HG02938 (cell line): ENCODE data around the gene LY6G6D.
"Not testable (repeated sequence)": the region's sequence is repeated elsewhere in the genome, so short reads cannot be mapped to it uniquely, and the experiment has no call there.

Experiments
- ATAC-seq: cut with Tn5 transposase; IDR thresholded peaks from one replicate; pipeline ENCODE4 v1.9.1; 2021; ENCODE audit warnings: mild to moderate bottlenecking, moderate library complexity; ENCODE audit not compliant: unreplicated experiment

LY6G6D gene

GRCh38 chr6:31691564-31692108, 23.5 kb upstream of the LY6G6D start:
- no peak for ATAC-seq

- ATAC-seq = no peak
Observed at GRCh38 chr6:31692353-31692752, 22.8 kb upstream of the LY6G6D start.

GRCh38 chr6:31692886-31693285, 22.3 kb upstream of the LY6G6D start:
- ATAC-seq = no peak

- ATAC-seq = no peak
Observed at GRCh38 chr6:31693535-31693934, 21.6 kb upstream of the LY6G6D start.

- ATAC-seq = no peak
Observed at GRCh38 chr6:31697555-31697954, 17.6 kb upstream of the LY6G6D start.

GRCh38 chr6:31700740-31701401, 14.3 kb upstream of the LY6G6D start:
- ATAC-seq = no peak

- ATAC-seq = no peak
Observed at GRCh38 chr6:31701666-31702404, 13.3 kb upstream of the LY6G6D start.

GRCh38 chr6:31702405-31702818, 12.7 kb upstream of the LY6G6D start:
- no peak for ATAC-seq

- ATAC-seq = peak; percentile 62
Observed at GRCh38 chr6:31702819-31703716, 12.1 kb upstream of the LY6G6D start, which contains the start of gene ABHD16A. Gene ABHD16A, minus strand, starts transcription at chr6:31703324. Its CDS starts 43 bp downstream, at chr6:31703281.

GRCh38 chr6:31705931-31706330, 9.2 kb upstream of the LY6G6D start:
- no peak for ATAC-seq

GRCh38 chr6:31706599-31706998, 8.5 kb upstream of the LY6G6D start, which contains the start of gene LY6G6F:
Gene LY6G6F, plus strand, starts transcription at chr6:31706866. Its CDS starts 41 bp downstream, at chr6:31706907.
- no peak for ATAC-seq

GRCh38 chr6:31707701-31708100, 7.4 kb upstream of the LY6G6D start:
- ATAC-seq = no peak

GRCh38 chr6:31708224-31708623, 6.9 kb upstream of the LY6G6D start:
- no peak for ATAC-seq

- ATAC-seq = not testable (repeated sequence)
Observed at GRCh38 chr6:31709157-31709556, 6.0 kb upstream of the LY6G6D start.

- no peak for ATAC-seq
Observed at GRCh38 chr6:31710523-31711219, 4.5 kb upstream of the LY6G6D start.

- no peak for ATAC-seq
Observed at GRCh38 chr6:31711233-31711632, 3.9 kb upstream of the LY6G6D start.

- ATAC-seq = no peak
Observed at GRCh38 chr6:31712296-31712695, 2.9 kb upstream of the LY6G6D start.

- ATAC-seq = no peak
Observed at GRCh38 chr6:31713465-31713864, 1.7 kb upstream of the LY6G6D start.

GRCh38 chr6:31713991-31714684, 1.0 kb upstream of the LY6G6D start:
- ATAC-seq = no peak
